Calu3 (cell line): ENCODE data around the gene ACOT9. TPM values are rescaled to one million over a fixed set of nuclear protein-coding genes. Genes with fewer than 3 reads are reported as not detected.

ENCODE experiments used
- BruUV-seq: library from RNA; stranded (reverse); fragments of 400-500 nt; replicated peaks from 2 replicates; lab custom pipeline; 2021; lab: Mats Ljungman, UMichigan
- CTCF ChIA-PET: fragments of 300-600 bp; sonication (Branson Sonifier 250); formaldehyde crosslinking; loops from one replicate; lab custom pipeline; 2022; ENCODE audit warnings: antibody characterized with exemption; lab: Charles Lee
- DNase-seq: peaks from one replicate; pipeline ENCODE4 v3.0.0; 2022
- H3K27ac Mint-ChIP-seq: one replicate; pipeline ENCODE4 v1.8.0; 2022; ENCODE audit warnings: mixed read lengths; ENCODE audit not compliant: unreplicated experiment
- H3K27me3 Mint-ChIP-seq: one replicate; pipeline ENCODE4 v1.8.0; 2022; ENCODE audit warnings: mixed read lengths; ENCODE audit not compliant: unreplicated experiment
- H3K36me3 Mint-ChIP-seq: one replicate; pipeline ENCODE4 v1.8.0; 2022; ENCODE audit warnings: mild to moderate bottlenecking, moderate library complexity, mixed read lengths; ENCODE audit not compliant: insufficient read depth, unreplicated experiment
- H3K4me1 Mint-ChIP-seq: one replicate; pipeline ENCODE4 v1.8.0; 2022; ENCODE audit warnings: mild to moderate bottlenecking, low read depth, mixed read lengths; ENCODE audit not compliant: unreplicated experiment
- H3K4me3 Mint-ChIP-seq: one replicate; pipeline ENCODE4 v1.8.0; 2022; ENCODE audit warnings: mild to moderate bottlenecking, low read depth, moderate library complexity, mixed read lengths; ENCODE audit not compliant: unreplicated experiment
- H3K9me3 Mint-ChIP-seq: one replicate; pipeline ENCODE4 v1.8.0; 2022; ENCODE audit warnings: low read depth, mixed read lengths; ENCODE audit not compliant: unreplicated experiment
- CTCF ChIP-seq: fragments of 200-600 bp; IDR thresholded peaks from one replicate; pipeline ENCODE4 v1.8.0; 2022; ENCODE audit warnings: antibody characterized with exemption; ENCODE audit not compliant: unreplicated experiment
- intact Hi-C: fragments of 100-400 bp; cut with micrococcal nuclease; formaldehyde crosslinking; loops from one replicate; pipeline ENCODE4 v1.10.0; 2022; ENCODE audit not compliant: unreplicated experiment
- total RNA-seq: library from RNA; stranded (reverse); gene quantifications from 2 replicates; pipeline ENCODE4 v1.2.3, GENCODE V29; 2022

Gene ACOT9
- total RNA-seq, 1 experiment from 2014 or later = 49.6 TPM

GRCh38 chrX:23736030-23736429 is 7.0 kb downstream of the ACOT9 start:
- no TSS peak for BruUV-seq
- H3K27me3 Mint-ChIP-seq = no peaks in the 10 kb centered on the region
- no peak for TF ChIP-seq CTCF
- no peak overlapping the region for H3K27ac Mint-ChIP-seq
- intact Hi-C loops = no loop called here
- H3K4me1 Mint-ChIP-seq = peaks cover 8% of the 10 kb centered on the region
- CTCF ChIA-PET = no interaction called here
- no peak overlapping the region for H3K4me3 Mint-ChIP-seq
- H3K36me3 Mint-ChIP-seq = peaks cover 10% of the 10 kb centered on the region
- no peaks in the 10 kb centered on the region for H3K9me3 Mint-ChIP-seq
- DNase-seq = no peak

GRCh38 chrX:23732704-23733103 is 10.4 kb downstream of the ACOT9 start:
- CTCF ChIA-PET = no interaction called here
- no peak for DNase-seq
- Mint-ChIP-seq H3K9me3 (no peaks in the 10 kb centered on the region), H3K4me3 (no peak overlapping the region), H3K36me3 (peaks cover 15% of the 10 kb centered on the region), H3K27me3 (no peaks in the 10 kb centered on the region), H3K4me1 (no peaks in the 10 kb centered on the region), H3K27ac (no peak overlapping the region)
- TF ChIP-seq CTCF = no peak
- no TSS peak for BruUV-seq
- intact Hi-C loops = no loop called here

- no peaks in the 10 kb centered on the region for H3K4me1 Mint-ChIP-seq
- H3K9me3 Mint-ChIP-seq = no peaks in the 10 kb centered on the region
- CTCF ChIA-PET = no interaction called here
- intact Hi-C loops = no loop called here
- TF ChIP-seq CTCF = no peak
- no peak overlapping the region for H3K4me3 Mint-ChIP-seq
- no peaks in the 10 kb centered on the region for H3K27me3 Mint-ChIP-seq
- BruUV-seq = no TSS peak
- peaks cover 15% of the 10 kb centered on the region for H3K36me3 Mint-ChIP-seq
- DNase-seq = no peak
- H3K27ac Mint-ChIP-seq = no peak overlapping the region
Measured at GRCh38 chrX:23731951-23732350, 11.1 kb downstream of the ACOT9 start.

GRCh38 chrX:23729214-23729613 is 13.9 kb downstream of the ACOT9 start:
- Mint-ChIP-seq H3K27ac (no peak overlapping the region), H3K36me3 (peaks cover 19% of the 10 kb centered on the region), H3K4me1 (no peaks in the 10 kb centered on the region), H3K27me3 (no peaks in the 10 kb centered on the region), H3K9me3 (no peaks in the 10 kb centered on the region), H3K4me3 (no peak overlapping the region)
- intact Hi-C loops = no loop called here
- CTCF ChIA-PET = no interaction called here
- DNase-seq = no peak
- no peak for TF ChIP-seq CTCF
- BruUV-seq = no TSS peak
